Measurements from ENCODE around the gene EFS.

- TF ChIP-seq GATA2 (IDR thresholded peaks at IDR 0.05; ENCODE audit: low read depth, low read length) (no peak), GATA3 (IDR thresholded peaks at IDR 0.05; ENCODE audit: low read depth, low read length) (no peak)
Measured at GRCh38 chr14:23339506-23340268, 25.3 kb downstream of the EFS start.

Data from SH-SY5Y (cell line).